K562 (cell line): ENCODE data around the gene MCL1.

ENCODE experiments used
- ATF7 ChIP-seq: fragments of 450-650 bp; IDR thresholded peaks from 2 replicates; pipeline ENCODE4 v1.7.1; 2014; ENCODE audit warnings: mild to moderate bottlenecking, moderate library complexity
- CTCF ChIP-seq, 3 experiments: IDR thresholded peaks in 2 of 3; conservative IDR thresholded peaks in 1 of 3; 2 replicates each; pipeline ENCODE4 v1.5.1; 2011 to 2012; ENCODE audit warnings: low read length in 3 of 3, mild to moderate bottlenecking in 3 of 3, control low read depth in 2 of 3, improper control_type of control experiment in 1 of 3, inconsistent platforms in 1 of 3, low read depth in 1 of 3, mixed read lengths in 1 of 3, moderate library complexity in 1 of 3; ENCODE audit not compliant: insufficient read depth in 2 of 3
- HIVEP1 ChIP-seq: fragments of 250-450 bp; sonication (Bioruptor Pico); IDR thresholded peaks from 2 replicates; pipeline ENCODE4 v1.4.0; 2020; ENCODE audit warnings: mild to moderate bottlenecking
- MXI1 ChIP-seq: IDR thresholded peaks from 2 replicates; pipeline ENCODE4 v1.6.1; 2011; ENCODE audit warnings: low read depth, mild to moderate bottlenecking, improper control_type of control experiment, low read length
- ZNF239 ChIP-seq: fragments of 250-450 bp; sonication (Bioruptor Pico); IDR thresholded peaks from 2 replicates; pipeline ENCODE4 v1.4.0; 2020; ENCODE audit warnings: mild to moderate bottlenecking

- no peak for TF ChIP-seq CTCF (IDR thresholded peaks at IDR 0.05 in 2 of 3, conservative IDR thresholded peaks at IDR 0.05 in 1 of 3; ENCODE audit: insufficient read depth in 2 of 3, low read depth in 1 of 3, low read length in 3 of 3)
- TF ChIP-seq MXI1 = no peak
- no peak for TF ChIP-seq ATF7
- TF ChIP-seq HIVEP1 (CRISPR knock-in tag) = no peak
- TF ChIP-seq ZNF239 (CRISPR knock-in tag) = no peak
Measured at GRCh38 chr1:150601540-150601939, 22.1 kb upstream of the MCL1 start.
